ENCODE measurements around the gene CCDC112. TPM values are rescaled to one million over a fixed set of nuclear protein-coding genes. Genes with fewer than 3 reads are reported as not detected.

CCDC112 gene
- total RNA-seq, 1 experiment from 2014 or later = 13.0 TPM

GRCh38 chr5:115309751-115310370 is 13.4 kb upstream of the CCDC112 start:
- no peak overlapping the region for H4K8ac ChIP-seq (replicated peaks; ENCODE audit: insufficient read length, low read depth, low read length)
- no peaks in the 10 kb centered on the region for H3K9me3 ChIP-seq (ENCODE audit: control insufficient read depth, low read depth, low read length)
- no peak overlapping the region for H3K23ac ChIP-seq (ENCODE audit: insufficient read length, low read depth, low read length)
- no peaks in the 10 kb centered on the region for H3K23me2 ChIP-seq (ENCODE audit: insufficient read length, low read depth, low read length, poor library complexity, severe bottlenecking)
- no peak overlapping the region for H3K56ac ChIP-seq (ENCODE audit: insufficient read length, low read depth, low read length)
- H3K79me1 ChIP-seq (ENCODE audit: insufficient read depth, low read depth, low read length, poor library complexity, severe bottlenecking) = no peaks in the 10 kb centered on the region
- no peak overlapping the region for H2BK20ac ChIP-seq (ENCODE audit: low read depth, low read length, poor library complexity, severe bottlenecking)
- Mint-ChIP-seq H3K27ac (no peak overlapping the region), H3K4me1 (peaks cover 8 to 15% of the 10 kb centered on the region in 2 experiments), H3K36me3 (ENCODE audit: insufficient read depth in 1 of 3, low read depth in 3 of 3) (no peaks in the 10 kb centered on the region; a peak in 1 of 7 replicates), H3K27me3 (ENCODE audit: low read depth) (no peaks in the 10 kb centered on the region), H3K4me3 (no peak overlapping the region), H3K9me3 (peaks cover 0 to 7% of the 10 kb centered on the region in 2 experiments; a peak in 1 of 5 replicates)
- no peak overlapping the region for H3K14ac ChIP-seq (ENCODE audit: insufficient read depth, low read length)
- no peak overlapping the region for H3K18ac ChIP-seq (ENCODE audit: insufficient read length, low read depth, low read length)
- peak; percentile 78 for TF ChIP-seq CTCF (conservative IDR thresholded peaks at IDR 0.05)
- no peak overlapping the region for H4K91ac ChIP-seq (ENCODE audit: insufficient read length, low read depth, low read length)
- no peak overlapping the region for H2BK15ac ChIP-seq (ENCODE audit: low read depth, low read length)
- no peak overlapping the region for H2BK12ac ChIP-seq (ENCODE audit: insufficient read length, low read depth, low read length)
- no peak overlapping the region for H2AK5ac ChIP-seq (ENCODE audit: insufficient read length, low read length)
- no peak overlapping the region for H2BK5ac ChIP-seq (ENCODE audit: insufficient read length, low read length)
- H3K79me2 ChIP-seq (ENCODE audit: insufficient read depth, low read length) = no peaks in the 10 kb centered on the region
- WGBS (ENCODE audit: extremely low coverage, insufficient read length, low lambda C conversion rate) = no CpG with 5 or more reads among the region's 1 CpG
- H3K4me2 ChIP-seq (ENCODE audit: insufficient read depth, insufficient read length, low read length) = no peak overlapping the region
- no peak overlapping the region for H3K9ac ChIP-seq (ENCODE audit: extremely low read depth, insufficient read length, low read length)
- no peak overlapping the region for H3K4ac ChIP-seq (ENCODE audit: low read depth, low read length)
- H3K27ac ChIP-seq (ENCODE audit: insufficient read length, low read depth, low read length) = no peak overlapping the region
- H3K27me3 ChIP-seq (ENCODE audit: insufficient read depth, low read length) = no peaks in the 10 kb centered on the region
- no peak overlapping the region for H2AFZ ChIP-seq (ENCODE audit: low read length)
- no peak overlapping the region for H4K5ac ChIP-seq (ENCODE audit: insufficient read length, low read depth, low read length)
- H4K20me1 ChIP-seq (ENCODE audit: control insufficient read depth, insufficient read depth, insufficient read length) = no peaks in the 10 kb centered on the region
- no peak overlapping the region for H2BK120ac ChIP-seq (ENCODE audit: low read depth, low read length, poor library complexity, severe bottlenecking)
- no peak for DNase-seq
- H3K4me1 ChIP-seq (ENCODE audit: insufficient read depth, low read length) = no peaks in the 10 kb centered on the region; the same call in 1 of the 2 replicates
- no peak overlapping the region for H3T11ph ChIP-seq (ENCODE audit: low read length)

Data from H9 (cell line).